ENCODE measurements around the gene FABP1. TPM values are rescaled to one million over a fixed set of nuclear protein-coding genes. Genes with fewer than 3 reads are reported as not detected.

FABP1 gene
- total RNA-seq, 2 donors from 2014 or later: not detected

- DNase-seq (no peak), ATAC-seq (no peak)
- Mint-ChIP-seq H3K36me3 (ENCODE audit: low read depth) (peaks cover 5% of the 10 kb centered on the region), H3K4me1 (no peaks in the 10 kb centered on the region), H3K27ac (no peak overlapping the region), H3K27me3 (peaks cover 33% of the 10 kb centered on the region), H3K4me3 (no peak overlapping the region)
- no peaks in the 10 kb centered on the region for H3K9me3 ChIP-seq (ENCODE audit: control insufficient read depth, low read length, poor library complexity, severe bottlenecking)
Measured at GRCh38 chr2:88116669-88117432, 11.0 kb downstream of the FABP1 start.

- peaks cover 24% of the 10 kb centered on the region for H3K27me3 Mint-ChIP-seq
Measured at GRCh38 chr2:88115825-88116518, 11.9 kb downstream of the FABP1 start.

GRCh38 chr2:88114889-88115288 lies 13.0 kb downstream of the FABP1 start:
- Mint-ChIP-seq H3K27me3 (peaks cover 18% of the 10 kb centered on the region), H3K36me3 (ENCODE audit: low read depth) (peaks cover 2% of the 10 kb centered on the region), H3K27ac (no peak overlapping the region), H3K4me3 (no peak overlapping the region), H3K4me1 (no peaks in the 10 kb centered on the region)
- no peak for DNase-seq
- H3K9me3 ChIP-seq (ENCODE audit: control insufficient read depth, low read length, poor library complexity, severe bottlenecking): no peaks in the 10 kb centered on the region
- no peak for ATAC-seq

More at GRCh38 chr2:88115825-88116518, 11.9 kb downstream of the FABP1 start:
- H3K4me3 Mint-ChIP-seq: no peak overlapping the region
- H3K27ac Mint-ChIP-seq: no peak overlapping the region
- ATAC-seq: no peak
- no peaks in the 10 kb centered on the region for H3K9me3 ChIP-seq (ENCODE audit: control insufficient read depth, low read length, poor library complexity, severe bottlenecking)
- H3K36me3 Mint-ChIP-seq (ENCODE audit: low read depth): peaks cover 4% of the 10 kb centered on the region
- no peaks in the 10 kb centered on the region for H3K4me1 Mint-ChIP-seq
- no peak for DNase-seq

GRCh38 chr2:88113069-88113468 lies 14.8 kb downstream of the FABP1 start:
- Mint-ChIP-seq H3K4me1 (no peaks in the 10 kb centered on the region), H3K27me3 (peaks cover 17% of the 10 kb centered on the region), H3K36me3 (ENCODE audit: low read depth) (peaks cover 2% of the 10 kb centered on the region), H3K27ac (no peak overlapping the region), H3K4me3 (no peak overlapping the region)
- DNase-seq (no peak), ATAC-seq (no peak)
- H3K9me3 ChIP-seq (ENCODE audit: control insufficient read depth, low read length, poor library complexity, severe bottlenecking): no peaks in the 10 kb centered on the region

GRCh38 chr2:88110830-88111229 lies 17.0 kb downstream of the FABP1 start:
- no peaks in the 10 kb centered on the region for H3K9me3 ChIP-seq (ENCODE audit: control insufficient read depth, low read length, poor library complexity, severe bottlenecking)
- Mint-ChIP-seq H3K27me3 (peaks cover 30% of the 10 kb centered on the region), H3K4me3 (no peak overlapping the region), H3K27ac (no peak overlapping the region), H3K36me3 (ENCODE audit: low read depth) (peaks cover 2% of the 10 kb centered on the region), H3K4me1 (no peaks in the 10 kb centered on the region)
- DNase-seq: no peak
- no peak for ATAC-seq

- DNase-seq: no peak
- no peak overlapping the region for H3K27ac Mint-ChIP-seq
- no peak for ATAC-seq
- H3K4me3 Mint-ChIP-seq: no peak overlapping the region
- H3K27me3 Mint-ChIP-seq: peaks cover 35% of the 10 kb centered on the region
- no peaks in the 10 kb centered on the region for H3K36me3 Mint-ChIP-seq (ENCODE audit: low read depth)
- no peaks in the 10 kb centered on the region for H3K4me1 Mint-ChIP-seq
- no peaks in the 10 kb centered on the region for H3K9me3 ChIP-seq (ENCODE audit: control insufficient read depth, low read length, poor library complexity, severe bottlenecking)
Measured at GRCh38 chr2:88108796-88109195, 19.1 kb downstream of the FABP1 start.

- H3K36me3 Mint-ChIP-seq (ENCODE audit: low read depth): no peaks in the 10 kb centered on the region
- H3K27ac Mint-ChIP-seq: no peak overlapping the region
- H3K9me3 ChIP-seq (ENCODE audit: control insufficient read depth, low read length, poor library complexity, severe bottlenecking): no peaks in the 10 kb centered on the region
- no peak for DNase-seq
- ATAC-seq: no peak
- H3K4me1 Mint-ChIP-seq: no peaks in the 10 kb centered on the region
- no peak overlapping the region for H3K4me3 Mint-ChIP-seq
- peaks cover 46% of the 10 kb centered on the region for H3K27me3 Mint-ChIP-seq
Measured at GRCh38 chr2:88100489-88100858, 27.4 kb downstream of the FABP1 start.

- peaks cover 42% of the 10 kb centered on the region for H3K27me3 Mint-ChIP-seq
- no peaks in the 10 kb centered on the region for H3K9me3 ChIP-seq (ENCODE audit: control insufficient read depth, low read length, poor library complexity, severe bottlenecking)
- no peaks in the 10 kb centered on the region for H3K4me1 Mint-ChIP-seq
- DNase-seq (no peak), ATAC-seq (no peak)
- no peak overlapping the region for H3K4me3 Mint-ChIP-seq
- H3K36me3 Mint-ChIP-seq (ENCODE audit: low read depth): no peaks in the 10 kb centered on the region
- H3K27ac Mint-ChIP-seq: no peak overlapping the region
Measured at GRCh38 chr2:88099798-88100488, 27.9 kb downstream of the FABP1 start.

GRCh38 chr2:88098558-88098900 lies 29.3 kb downstream of the FABP1 start:
- H3K4me1 Mint-ChIP-seq: no peaks in the 10 kb centered on the region
- peaks cover 31% of the 10 kb centered on the region for H3K27me3 Mint-ChIP-seq
- H3K36me3 Mint-ChIP-seq (ENCODE audit: low read depth): no peaks in the 10 kb centered on the region
- DNase-seq: no peak
- ATAC-seq: no peak
- no peak overlapping the region for H3K27ac Mint-ChIP-seq
- H3K9me3 ChIP-seq (ENCODE audit: control insufficient read depth, low read length, poor library complexity, severe bottlenecking): no peaks in the 10 kb centered on the region
- no peak overlapping the region for H3K4me3 Mint-ChIP-seq

GRCh38 chr2:88097891-88098557 lies 29.8 kb downstream of the FABP1 start:
- H3K4me1 Mint-ChIP-seq: no peaks in the 10 kb centered on the region
- DNase-seq: no peak
- no peaks in the 10 kb centered on the region for H3K9me3 ChIP-seq (ENCODE audit: control insufficient read depth, low read length, poor library complexity, severe bottlenecking)
- H3K27me3 Mint-ChIP-seq: peaks cover 27% of the 10 kb centered on the region
- ATAC-seq: no peak
- H3K27ac Mint-ChIP-seq: no peak overlapping the region
- no peak overlapping the region for H3K4me3 Mint-ChIP-seq
- no peaks in the 10 kb centered on the region for H3K36me3 Mint-ChIP-seq (ENCODE audit: low read depth)

GRCh38 chr2:88097192-88097591 lies 30.7 kb downstream of the FABP1 start:
- no peaks in the 10 kb centered on the region for H3K9me3 ChIP-seq (ENCODE audit: control insufficient read depth, low read length, poor library complexity, severe bottlenecking)
- ATAC-seq (no peak), DNase-seq (no peak)
- no peaks in the 10 kb centered on the region for H3K4me1 Mint-ChIP-seq
- H3K36me3 Mint-ChIP-seq (ENCODE audit: low read depth): no peaks in the 10 kb centered on the region
- H3K4me3 Mint-ChIP-seq: no peak overlapping the region
- peaks cover 18% of the 10 kb centered on the region for H3K27me3 Mint-ChIP-seq
- no peak overlapping the region for H3K27ac Mint-ChIP-seq

- Mint-ChIP-seq H3K4me3 (no peak overlapping the region), H3K36me3 (ENCODE audit: low read depth) (no peaks in the 10 kb centered on the region), H3K27ac (no peak overlapping the region), H3K4me1 (no peaks in the 10 kb centered on the region), H3K27me3 (peaks cover 18% of the 10 kb centered on the region)
- ATAC-seq: no peak
- DNase-seq: no peak
- H3K9me3 ChIP-seq (ENCODE audit: control insufficient read depth, low read length, poor library complexity, severe bottlenecking): no peaks in the 10 kb centered on the region
Measured at GRCh38 chr2:88096708-88097107, 31.2 kb downstream of the FABP1 start.

- Mint-ChIP-seq H3K4me1 (peaks cover 10% of the 10 kb centered on the region), H3K27ac (no peak overlapping the region), H3K27me3 (peaks cover 9% of the 10 kb centered on the region), H3K4me3 (no peak overlapping the region), H3K36me3 (ENCODE audit: low read depth) (no peaks in the 10 kb centered on the region)
- H3K9me3 ChIP-seq (ENCODE audit: control insufficient read depth, low read length, poor library complexity, severe bottlenecking): no peaks in the 10 kb centered on the region
- DNase-seq (no peak), ATAC-seq (no peak)
Measured at GRCh38 chr2:88095022-88095421, 32.8 kb downstream of the FABP1 start.

All from T-helper 17 cell (primary cell).